HG03280 (cell line): Measurements from ENCODE around the gene POLR3K.
"Not testable (repeated sequence)": the region's sequence is repeated elsewhere in the genome, so short reads cannot be mapped to it uniquely, and the experiment has no call there.

Source experiments
- ATAC-seq: cut with Tn5 transposase; IDR thresholded peaks from one replicate; pipeline ENCODE4 v1.9.1; 2021; ENCODE audit warnings: mild to moderate bottlenecking, moderate library complexity; ENCODE audit not compliant: unreplicated experiment

POLR3K gene

GRCh38 chr16:20886-21285, 32.5 kb downstream of the POLR3K start:
- ATAC-seq, result not testable (repeated sequence)

GRCh38 chr16:17062-17765, 36.2 kb downstream of the POLR3K start:
- ATAC-seq, result not testable (repeated sequence)

- ATAC-seq, result not testable (repeated sequence)
Observed at GRCh38 chr16:10772-11171, 42.6 kb downstream of the POLR3K start.

DNA sequence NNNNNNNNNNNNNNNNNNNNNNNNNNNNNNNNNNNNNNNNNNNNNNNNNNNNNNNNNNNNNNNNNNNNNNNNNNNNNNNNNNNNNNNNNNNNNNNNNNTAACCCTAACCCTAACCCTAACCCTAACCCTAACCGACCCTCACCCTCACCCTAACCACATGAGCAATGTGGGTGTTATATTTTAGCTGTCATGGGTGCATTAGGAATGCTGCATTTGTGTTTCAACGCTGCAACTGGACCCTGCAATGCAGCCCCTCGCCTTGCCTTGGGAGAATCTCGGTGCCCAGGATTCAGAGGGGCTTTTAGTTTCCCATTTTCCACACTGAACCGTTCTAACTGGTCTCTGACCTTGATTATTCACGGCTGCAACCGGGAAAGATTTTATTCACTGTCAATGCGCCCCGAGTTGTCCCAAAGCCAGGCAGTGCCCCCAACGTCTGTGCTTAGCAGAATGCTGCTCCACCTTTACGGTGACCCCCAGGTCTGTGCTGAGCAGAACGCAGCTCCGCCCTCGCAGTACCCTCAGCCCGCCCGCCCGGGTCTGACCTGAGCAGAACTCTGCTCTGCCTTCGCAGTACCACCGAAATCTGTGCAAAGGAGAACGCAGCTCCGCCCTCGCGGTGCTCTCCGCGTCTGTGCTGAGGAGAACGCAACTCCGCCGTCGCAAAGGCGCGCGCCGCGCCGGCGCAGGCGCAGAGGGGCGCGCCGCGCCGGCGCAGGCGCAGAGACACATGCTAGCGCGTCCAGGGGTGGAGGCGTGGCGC, 43.3 kb downstream of the POLR3K start:
- ATAC-seq, result no peak
